RCC 7860 (cell line): ENCODE data around the gene KRT74.

ENCODE experiments used
- DNase-seq: peaks from one replicate; pipeline ENCODE4 v3.0.0-alpha.2; 2015; ENCODE audit warnings: low spot score
- FAIRE-seq: peaks from 2 replicates; lab custom pipeline; 2012; peaks lifted over from hg19 to GRCh38; lab: Jason Lieb, UNC

Gene KRT74

GRCh38 chr12:52573743-52574142 lies at the start of gene KRT74:
Gene KRT74, minus strand, starts transcription at chr12:52573843. Its CDS starts 66 bp downstream, at chr12:52573777.
- no peak for DNase-seq
- FAIRE-seq: no peak

GRCh38 chr12:52622349-52622748 lies 48.7 kb upstream of the KRT74 start:
- FAIRE-seq (no peak), DNase-seq (no peak)

- DNase-seq: no peak
- FAIRE-seq: no peak
These were observed 45.2 kb upstream of the KRT74 start for GRCh38 chr12:52618866-52619265.

GRCh38 chr12:52618216-52618615 lies 44.6 kb upstream of the KRT74 start, which contains the start of gene KRT73:
Gene KRT73, minus strand, starts transcription at chr12:52618559. Its CDS starts 35 bp downstream, at chr12:52618524.
- FAIRE-seq (no peak), DNase-seq (no peak)

- no peak for FAIRE-seq
These were observed 43.8 kb upstream of the KRT74 start for GRCh38 chr12:52617403-52617785.

GRCh38 chr12:52616680-52617402 lies 43.2 kb upstream of the KRT74 start:
- FAIRE-seq (no peak), DNase-seq (no peak)

More at GRCh38 chr12:52617403-52617785, 43.8 kb upstream of the KRT74 start:
- no peak for DNase-seq

DNA sequence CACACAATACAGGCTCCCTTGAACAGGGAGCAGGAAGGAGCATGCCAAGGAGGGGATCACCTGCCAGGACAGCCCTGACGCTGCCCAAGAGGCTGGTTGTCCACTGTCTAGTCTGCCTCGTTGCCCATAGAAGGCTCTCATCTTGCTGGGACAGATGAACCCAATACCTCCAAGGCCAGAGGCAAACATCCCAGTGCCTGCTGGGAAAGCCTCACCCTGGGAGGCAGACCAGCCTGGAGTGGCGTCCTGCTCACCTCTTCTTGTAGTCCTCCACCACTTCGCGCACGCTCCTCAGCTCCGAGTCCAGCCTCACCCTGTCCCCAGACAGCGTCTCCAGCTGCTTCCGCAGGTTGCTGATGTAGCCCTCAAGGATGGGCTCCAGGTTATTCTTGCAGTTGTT lies 42.3 kb upstream of the KRT74 start:
- DNase-seq (no peak), FAIRE-seq (no peak)

- FAIRE-seq: no peak
These were observed 41.7 kb upstream of the KRT74 start for GRCh38 chr12:52615208-52615868.

DNA sequence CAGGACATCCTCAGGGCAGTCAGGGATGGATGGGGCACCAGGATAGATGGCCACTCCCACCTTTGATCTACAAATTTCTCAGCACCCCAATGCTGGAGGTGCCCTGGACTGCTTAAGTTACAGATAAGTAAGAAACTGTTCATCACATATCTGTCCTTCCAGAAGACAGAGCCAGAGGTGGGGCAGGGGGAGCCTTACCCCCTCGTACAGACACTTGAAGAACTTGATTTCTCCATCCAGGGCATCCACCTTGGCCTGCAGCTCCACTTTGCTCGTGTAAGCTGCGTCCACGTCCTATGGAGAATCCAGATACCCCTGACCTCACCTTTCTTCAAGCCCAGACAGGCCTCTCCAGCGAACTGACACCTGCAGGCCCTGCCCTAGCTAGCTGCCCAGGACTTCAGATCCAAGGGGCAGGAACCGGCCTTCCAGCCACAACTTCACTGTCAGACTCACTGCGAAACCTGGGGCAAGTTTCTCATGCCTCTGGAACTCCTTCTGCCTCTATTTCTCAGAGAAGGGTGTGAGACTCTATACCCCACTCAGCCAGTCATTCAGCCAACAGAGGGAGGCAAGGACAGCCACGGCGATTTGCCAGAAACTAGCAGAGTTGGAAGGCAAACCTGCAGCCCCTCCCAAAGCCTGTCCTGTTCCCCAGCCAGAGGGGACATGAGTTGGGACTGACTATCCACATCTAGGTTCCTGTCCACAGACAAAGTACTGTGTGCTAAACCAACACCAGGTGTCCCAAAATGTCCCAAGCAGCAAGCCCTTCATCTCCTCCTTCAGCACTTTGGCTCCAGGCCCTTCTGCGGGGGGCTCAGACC lies 41.0 kb upstream of the KRT74 start:
- DNase-seq (no peak), FAIRE-seq (no peak)

More at GRCh38 chr12:52615208-52615868, 41.7 kb upstream of the KRT74 start:
- DNase-seq: no peak

DNA sequence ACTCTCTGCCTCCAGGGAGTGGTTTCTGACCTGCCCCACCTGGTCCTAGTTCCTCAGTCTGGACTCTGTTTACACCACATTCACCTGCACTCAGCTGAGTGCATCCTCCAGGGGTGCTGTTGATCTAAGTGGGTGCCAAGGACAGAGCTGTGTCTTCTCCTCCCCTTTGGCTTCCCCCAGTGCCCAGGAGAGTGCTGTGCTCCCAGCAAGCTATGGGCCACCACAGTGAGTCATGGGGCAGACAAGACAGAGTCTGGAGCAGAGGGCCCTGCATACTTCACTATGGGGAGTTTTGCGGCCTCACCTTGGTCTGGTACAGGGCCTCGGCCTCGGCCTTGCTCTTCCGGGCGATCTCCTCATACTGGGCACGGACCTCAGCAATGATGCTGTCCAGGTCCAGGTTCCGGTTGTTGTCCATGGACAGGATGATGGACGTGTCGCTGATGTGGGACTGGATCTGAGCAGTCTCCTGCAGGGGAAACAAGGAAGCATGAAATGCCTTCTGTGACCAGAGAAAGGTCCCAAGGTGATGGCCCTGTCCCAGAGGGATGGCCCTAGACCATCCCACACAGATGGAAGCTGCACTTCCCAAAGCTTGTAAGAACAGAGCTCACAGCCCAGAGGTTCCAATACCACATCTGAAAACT lies 39.9 kb upstream of the KRT74 start:
- FAIRE-seq (no peak), DNase-seq (no peak)

GRCh38 chr12:52612431-52613383 lies 39.1 kb upstream of the KRT74 start:
- no peak for DNase-seq
- no peak for FAIRE-seq

- FAIRE-seq (no peak), DNase-seq (no peak)
These were observed 37.4 kb upstream of the KRT74 start for GRCh38 chr12:52611080-52611468.

GRCh38 chr12:52608826-52609630 lies 35.4 kb upstream of the KRT74 start:
- DNase-seq: no peak
- no peak for FAIRE-seq

DNA sequence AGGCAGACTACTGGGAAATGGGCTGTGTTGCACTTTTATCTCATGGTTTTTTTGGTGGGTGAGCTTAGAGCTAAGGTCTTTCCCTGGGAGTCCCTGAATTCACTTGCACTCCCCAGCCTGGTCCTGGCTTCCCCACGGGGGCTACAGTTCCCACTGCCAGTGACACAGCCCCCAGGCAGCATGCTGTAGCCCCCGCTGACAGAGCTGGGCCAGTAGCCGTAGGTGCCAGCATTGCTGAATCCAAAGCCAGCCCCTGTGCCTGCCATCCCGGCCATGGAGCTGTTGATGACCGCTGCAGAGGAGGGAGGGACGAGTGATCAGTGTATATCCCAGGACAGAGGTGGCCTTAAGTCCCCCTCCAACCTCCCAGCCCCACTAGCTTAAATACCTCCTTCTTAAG lies 34.5 kb upstream of the KRT74 start:
- FAIRE-seq: no peak
- DNase-seq: no peak

DNA sequence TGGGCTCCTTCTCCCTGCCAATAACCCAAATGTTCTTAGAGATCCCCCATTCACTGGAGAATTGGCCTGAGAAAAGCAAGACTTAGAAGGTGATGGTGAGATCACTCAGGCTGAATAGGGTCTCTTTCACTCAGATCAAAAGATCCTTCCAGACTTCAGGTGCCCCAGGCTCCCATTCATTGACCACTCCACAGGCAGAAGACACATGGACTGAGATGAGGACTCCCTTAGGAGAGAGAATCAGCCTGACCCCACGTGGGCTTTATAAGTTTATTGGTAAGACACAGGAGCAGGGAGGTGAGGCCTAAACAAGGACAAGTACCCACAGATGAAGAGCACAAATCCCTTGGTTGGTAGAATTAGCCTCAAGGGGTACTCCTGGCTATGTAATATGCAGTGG lies 33.7 kb upstream of the KRT74 start:
- DNase-seq: no peak
- FAIRE-seq: no peak

- FAIRE-seq (no peak), DNase-seq (no peak)
These were observed 33.1 kb upstream of the KRT74 start for GRCh38 chr12:52606581-52607218.

GRCh38 chr12:52606096-52606495 lies 32.5 kb upstream of the KRT74 start:
- no peak for FAIRE-seq
- no peak for DNase-seq

- no peak for DNase-seq
- FAIRE-seq: no peak
These were observed 31.9 kb upstream of the KRT74 start for GRCh38 chr12:52605542-52605941.

GRCh38 chr12:52604859-52605258 lies 31.2 kb upstream of the KRT74 start:
- DNase-seq (no peak), FAIRE-seq (no peak)
